Medulla oblongata (tissue), 1 donor: ENCODE measurements around the gene P2RY8.

Experiments
- DNase-seq: peaks from one replicate; pipeline ENCODE4 v3.0.0-alpha.2; 2015; ENCODE audit errors: extremely low spot score

The P2RY8 gene

GRCh38 chrX:1419545-1420355 is 117.2 kb downstream of the P2RY8 start:
- DNase-seq: no peak

DNA sequence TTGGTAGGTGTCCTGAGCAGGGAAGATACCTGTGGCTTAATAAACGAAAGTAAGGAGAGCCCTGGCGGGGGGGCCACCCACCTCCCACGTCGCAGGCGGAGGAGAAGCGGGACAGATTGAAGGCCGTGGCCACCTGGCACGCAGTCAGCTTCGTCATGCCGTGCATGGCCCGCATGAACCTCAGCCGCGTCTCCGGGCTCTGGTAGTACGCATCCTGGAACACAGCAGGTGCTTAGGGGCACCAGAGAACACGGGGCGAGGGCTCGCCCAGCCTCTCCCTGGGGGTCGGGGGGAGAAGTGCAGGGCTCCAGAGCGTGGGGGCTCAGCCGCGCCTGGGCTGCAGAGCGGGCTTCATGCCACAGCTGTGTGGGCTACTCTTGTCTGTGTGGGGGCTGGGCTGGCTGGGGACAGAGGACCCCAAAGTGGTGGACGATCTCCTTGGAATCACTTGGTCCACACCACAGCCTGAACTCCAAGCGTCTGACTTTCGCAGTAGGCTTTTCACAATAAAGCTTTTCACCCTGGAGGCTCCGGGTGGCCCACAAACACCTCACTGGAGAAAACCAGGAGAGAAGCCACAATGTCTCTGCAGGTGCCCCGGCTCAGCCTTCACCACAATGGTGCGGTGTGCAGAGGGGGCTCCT is 118.0 kb downstream of the P2RY8 start:
- DNase-seq: no peak

DNA sequence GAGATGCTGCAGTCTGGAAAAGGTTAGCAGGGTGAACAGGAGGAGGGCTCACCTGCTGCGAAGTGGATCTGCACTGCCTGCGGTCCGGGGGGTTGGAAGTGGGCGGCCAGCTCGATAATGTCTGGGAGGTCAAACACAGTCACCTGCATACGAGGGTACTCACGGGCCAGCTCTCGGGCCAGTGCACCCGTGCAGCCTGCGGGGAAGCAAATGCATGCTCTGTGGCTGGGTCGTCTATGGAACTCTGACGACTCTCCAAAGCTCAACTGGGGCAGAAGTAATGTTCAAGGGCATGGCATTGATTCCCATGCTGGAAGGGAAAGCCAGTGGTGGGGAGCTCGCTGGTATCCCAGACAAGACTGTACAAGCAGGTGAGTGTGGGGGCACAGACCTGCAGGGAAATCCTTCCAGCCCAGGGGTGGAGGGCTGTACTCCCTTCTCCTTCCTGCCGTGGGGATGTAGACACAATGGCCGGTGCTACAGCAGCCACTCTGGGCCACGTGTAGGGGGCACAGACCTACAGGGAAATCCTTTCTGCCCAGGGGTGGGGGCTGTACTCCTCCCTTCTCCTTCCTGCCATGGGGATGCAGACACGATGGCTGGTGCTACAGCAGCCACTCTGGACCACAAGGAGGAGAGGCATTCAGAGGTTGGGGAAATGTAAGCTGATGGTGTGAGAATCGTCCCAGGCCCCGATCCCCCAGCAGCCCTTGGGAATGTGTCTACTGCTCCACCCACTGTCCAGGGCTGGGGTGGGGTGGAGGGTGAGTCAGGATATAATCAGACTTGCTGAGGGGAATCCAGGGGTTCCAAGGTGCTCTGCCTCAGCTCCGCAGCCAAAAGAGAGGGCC is 118.8 kb downstream of the P2RY8 start:
- DNase-seq: no peak

GRCh38 chrX:1416965-1417760 is 119.8 kb downstream of the P2RY8 start:
- DNase-seq: no peak

- DNase-seq: no peak
Measured at GRCh38 chrX:1416327-1416784, 120.6 kb downstream of the P2RY8 start.
